Activated effector memory CD4-positive, alpha-beta T cell treated with anti-CD3 and anti-CD28 coated beads, Interleukin-2, amount 50 U/mL, for 16 hours (primary cell): ENCODE results near the gene DRD3.

Source experiments
- DNase-seq: peaks from one replicate; pipeline ENCODE4 v3.0.0-alpha.2; 2020

Gene DRD3

DNA sequence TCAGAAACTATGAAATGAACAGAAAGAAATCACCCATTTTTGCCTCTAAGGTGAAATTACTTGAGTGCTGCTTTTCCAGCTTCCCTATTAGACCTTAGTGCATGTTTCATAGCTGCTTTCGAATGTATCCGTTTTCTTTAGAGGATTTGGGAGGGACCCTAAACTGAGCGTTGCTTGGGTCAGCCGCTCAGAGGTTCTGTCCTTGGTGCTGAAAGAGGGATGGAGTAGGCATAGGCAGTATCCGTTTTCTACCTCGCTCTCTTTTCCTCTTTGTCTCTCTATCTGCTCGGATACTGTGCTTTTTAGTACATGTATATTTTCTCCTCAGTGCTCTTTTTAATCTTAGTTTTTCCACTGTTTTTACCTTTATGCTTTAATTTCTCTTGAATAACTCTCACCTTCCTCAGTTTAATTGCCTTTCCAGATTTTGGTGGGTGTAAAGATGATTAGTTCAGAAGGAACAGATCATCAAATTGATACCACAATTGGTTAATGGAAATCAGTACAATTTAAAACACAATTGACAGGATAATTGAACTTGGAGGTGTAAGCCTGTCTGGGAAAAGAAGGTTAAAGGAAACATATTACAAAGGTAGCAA lies at the start of gene DRD3:
Gene DRD3 (minus strand): TSS at position 283 of the 599 bp plus-strand sequence. CDS start 7,060 bp downstream, outside the sequence.
- no peak for DNase-seq

DNA sequence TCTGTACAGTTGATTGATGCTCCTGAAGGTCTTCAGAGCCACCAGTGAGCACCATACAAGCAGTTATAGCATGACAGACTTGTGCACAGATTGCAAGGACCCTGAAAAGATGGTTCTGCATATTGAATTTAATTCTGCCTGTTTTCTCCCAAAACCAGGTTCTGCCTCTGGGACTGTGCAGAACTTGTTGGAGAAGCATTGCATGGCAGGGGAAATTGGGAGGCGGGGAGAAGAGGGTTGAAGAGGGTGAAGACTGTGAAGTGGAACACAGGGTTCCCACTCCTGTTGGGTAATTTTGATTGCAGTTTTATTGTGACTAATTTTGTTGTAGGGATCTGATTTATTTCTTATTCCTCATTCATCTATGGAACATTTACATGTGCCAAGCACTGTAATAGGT lies 48.2 kb upstream of the DRD3 start:
- no peak for DNase-seq

DNA sequence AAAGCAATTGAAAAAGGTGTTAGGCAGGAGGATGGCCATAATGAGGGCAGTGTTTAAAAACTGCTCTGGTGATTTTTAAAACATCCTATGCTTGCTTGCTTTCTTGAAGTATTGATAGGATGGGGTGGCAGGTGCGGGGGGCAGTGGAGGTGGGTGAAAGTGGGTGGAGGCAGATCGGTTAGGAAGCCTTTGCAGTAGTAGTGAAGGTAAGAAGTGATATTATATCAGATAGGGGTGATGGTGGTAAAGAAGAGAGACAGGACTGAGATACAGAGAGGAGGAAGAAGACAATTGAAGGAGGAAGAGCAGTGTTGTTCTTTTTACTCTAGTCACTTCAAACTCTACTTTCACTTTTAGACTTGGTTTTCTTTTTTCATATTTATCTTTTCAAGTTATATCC lies 47.5 kb upstream of the DRD3 start:
- no peak for DNase-seq

DNA sequence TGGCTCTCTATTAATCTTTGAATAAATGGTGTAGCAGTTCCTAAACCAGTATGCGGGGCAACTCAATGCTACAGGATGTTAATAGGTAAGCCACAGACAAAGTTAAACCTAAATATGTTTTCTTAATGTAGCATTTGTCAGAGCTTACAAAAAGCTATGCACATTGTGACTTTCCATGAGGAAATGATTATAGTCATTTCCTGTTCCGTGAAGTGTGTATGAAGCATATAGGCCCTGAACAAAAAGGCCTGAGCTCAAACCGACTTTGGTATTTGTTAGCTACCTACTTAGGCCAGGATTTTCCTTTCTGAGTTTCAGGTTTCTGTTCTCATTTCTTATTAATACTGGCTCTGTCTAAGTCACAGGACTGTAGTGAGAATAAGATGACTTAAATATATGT lies 44.3 kb upstream of the DRD3 start:
- no peak for DNase-seq

DNA sequence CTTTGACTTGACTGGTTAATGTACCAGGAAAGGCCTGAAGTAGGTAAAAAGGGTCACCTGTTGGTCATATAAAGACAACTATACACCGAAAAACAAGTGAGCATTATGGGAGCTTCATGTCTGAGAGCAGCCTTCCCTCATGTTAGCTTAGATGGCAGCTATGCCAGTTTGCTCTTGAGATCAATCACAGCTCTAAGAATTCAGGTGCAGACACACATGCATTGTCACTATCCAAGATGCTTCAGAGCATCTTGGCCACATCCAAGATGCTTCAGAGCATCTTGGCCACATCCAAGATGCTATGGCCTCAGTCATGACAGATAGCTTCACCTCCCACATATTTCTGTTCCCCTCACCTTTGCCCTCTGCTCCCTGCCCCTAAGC lies 43.0 kb upstream of the DRD3 start:
- DNase-seq, result no peak

DNA sequence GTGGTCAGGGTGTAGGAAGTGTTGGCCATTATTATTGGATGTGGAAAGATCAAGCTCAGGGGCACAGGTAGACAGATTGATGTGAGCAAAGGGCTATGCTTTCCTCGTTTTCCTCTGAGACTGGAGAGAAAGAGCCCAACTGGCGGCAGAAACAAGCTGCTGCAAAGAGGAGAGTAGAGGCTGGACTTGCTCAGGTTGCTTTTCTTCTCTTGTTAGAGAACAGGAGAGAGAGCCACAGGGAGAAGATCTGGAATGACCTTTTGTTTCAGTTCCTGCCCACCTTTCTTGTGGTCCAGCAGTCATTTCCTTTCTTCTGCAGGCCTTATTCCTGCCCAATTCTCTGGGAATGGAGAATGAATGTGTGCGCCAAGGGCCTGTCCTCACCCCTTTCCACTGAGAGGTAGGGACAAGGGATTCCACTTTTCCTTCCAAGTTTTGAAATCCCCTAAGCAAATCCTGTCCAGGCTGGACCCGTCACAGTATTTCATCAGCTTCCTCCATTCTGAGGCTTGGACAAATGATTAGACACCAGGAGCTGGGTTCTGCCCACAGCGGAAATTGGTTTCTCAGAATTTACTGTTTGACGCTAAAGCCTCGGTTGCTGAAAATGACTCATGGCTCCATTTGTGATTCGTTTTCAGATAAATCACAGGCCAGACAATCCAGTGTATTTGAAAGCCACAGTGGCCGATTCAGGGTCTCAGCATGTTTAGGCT lies 42.5 kb upstream of the DRD3 start:
- peak; percentile 82 for DNase-seq

DNA sequence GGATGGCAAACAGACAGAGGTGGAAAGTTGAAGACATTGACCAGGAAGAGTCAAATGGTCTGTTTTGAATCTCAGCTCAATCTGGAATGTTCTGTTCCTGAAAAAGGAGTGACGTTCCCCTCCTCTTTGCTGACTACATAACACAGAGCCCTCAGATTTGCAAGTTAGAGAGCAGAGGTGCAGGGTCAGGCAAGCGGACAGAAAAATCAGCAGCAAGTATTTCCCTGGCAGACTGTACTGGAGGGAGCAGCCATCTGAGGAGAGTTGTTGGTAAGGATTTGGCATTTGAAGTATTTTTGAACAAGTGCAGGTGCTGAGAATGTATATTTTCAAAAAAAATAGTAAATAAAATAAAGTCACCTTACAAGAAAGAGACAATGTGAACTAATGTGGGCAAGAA lies 40.9 kb upstream of the DRD3 start:
- no peak for DNase-seq

DNA sequence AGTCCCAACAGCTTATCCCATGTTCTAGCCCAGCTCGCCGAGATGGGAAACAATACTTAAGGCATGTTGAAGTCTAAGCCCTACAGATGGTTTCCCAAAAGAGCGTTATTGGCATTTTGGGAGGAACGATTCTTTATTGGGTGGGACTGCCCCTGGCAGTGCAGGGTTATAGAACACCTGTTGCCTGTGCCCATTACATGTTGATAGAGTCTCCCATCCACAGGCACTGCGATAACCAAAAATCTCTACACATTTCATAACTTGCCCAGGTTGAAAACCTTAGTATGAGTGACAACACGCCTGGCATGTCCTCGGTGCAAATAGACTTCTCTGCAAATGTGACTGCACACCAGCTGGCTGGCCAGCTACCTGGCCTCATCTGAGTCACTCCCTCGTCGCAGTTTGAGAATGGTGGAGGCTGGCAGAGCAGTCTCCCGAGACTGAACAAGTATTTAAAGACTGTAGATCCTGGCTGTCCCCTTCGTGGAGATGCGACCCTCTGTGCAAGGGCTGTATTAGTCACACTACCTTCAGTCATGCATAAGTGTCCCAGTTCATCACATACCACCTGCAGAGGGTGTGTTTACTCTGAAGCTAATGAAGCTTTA lies 39.8 kb upstream of the DRD3 start:
- peak; percentile 70 for DNase-seq

DNA sequence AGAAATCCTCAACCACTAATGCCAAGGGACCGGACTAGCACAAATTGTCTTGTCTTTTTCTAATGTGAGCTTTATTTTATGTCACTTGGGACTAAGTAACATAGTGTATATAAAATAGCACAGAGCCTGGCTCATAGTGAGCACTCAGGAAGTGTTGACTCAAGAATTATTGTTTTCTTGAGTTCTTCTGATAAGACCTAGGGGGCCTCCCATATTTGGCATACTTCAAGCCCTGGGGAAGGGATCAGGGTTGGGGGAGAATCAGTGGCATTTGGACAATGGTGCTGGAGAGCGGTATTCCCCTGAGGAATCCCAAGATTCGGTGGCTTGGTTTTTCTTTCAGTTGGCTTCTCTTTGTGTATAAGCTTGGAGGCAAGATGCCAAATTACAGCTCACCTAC lies 39.2 kb upstream of the DRD3 start:
- no peak for DNase-seq

DNA sequence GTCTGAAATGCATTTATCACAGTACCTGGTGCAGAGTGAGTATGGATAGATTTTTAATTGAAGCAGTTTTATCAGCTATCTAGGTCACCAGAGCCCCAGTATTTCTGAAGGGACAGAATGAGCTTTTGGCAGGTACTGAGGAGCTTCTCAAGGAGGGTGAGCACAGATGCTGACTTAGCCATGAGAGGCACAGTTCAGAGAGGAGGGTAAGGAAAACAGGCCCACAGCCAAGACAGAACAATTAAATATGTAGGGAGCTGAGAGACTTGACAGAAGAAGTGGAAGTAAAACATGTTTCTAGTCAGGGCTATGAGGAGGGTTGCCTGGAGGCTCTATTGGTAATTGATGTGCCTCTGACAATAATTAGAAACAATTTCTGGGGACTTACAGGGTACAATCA lies 38.4 kb upstream of the DRD3 start:
- no peak for DNase-seq

DNA sequence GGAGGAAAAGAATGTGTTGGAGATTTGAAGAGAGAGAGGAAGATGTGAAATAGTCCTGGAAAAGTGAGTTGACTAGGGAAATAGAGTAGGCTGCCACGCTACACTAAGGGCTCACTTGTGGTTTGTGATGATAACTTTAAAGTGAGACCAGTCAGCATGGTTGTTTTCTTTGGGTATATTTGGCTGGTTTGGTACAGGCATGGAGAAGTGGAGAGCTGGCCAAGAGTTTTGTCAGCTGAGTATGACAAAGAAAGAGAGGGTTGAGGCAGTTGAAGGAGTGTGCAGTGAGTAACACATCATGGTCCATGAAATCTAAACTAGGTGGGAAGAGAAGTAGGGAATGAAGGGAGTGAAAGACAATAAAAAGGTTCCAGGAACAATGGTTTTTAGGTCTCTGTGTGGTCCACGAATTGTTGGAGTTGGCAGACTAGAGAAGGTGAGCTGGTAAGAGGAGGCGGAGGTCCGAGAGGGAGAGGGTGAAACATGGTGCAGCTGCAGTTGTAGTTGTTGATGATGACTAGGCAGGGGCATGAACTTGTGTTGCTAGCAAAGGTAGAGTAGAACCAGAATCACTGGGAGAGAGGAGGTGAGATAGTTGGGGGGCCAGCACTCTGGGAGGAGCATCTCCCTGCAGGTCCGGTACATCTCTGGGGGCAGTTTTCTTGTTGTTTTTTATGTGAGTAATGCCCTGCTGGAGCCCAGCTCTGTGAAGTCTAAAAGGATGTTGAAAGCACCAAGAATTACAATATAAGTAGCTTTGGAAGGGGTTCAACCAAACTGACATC lies 37.5 kb upstream of the DRD3 start:
- DNase-seq, result no peak

DNA sequence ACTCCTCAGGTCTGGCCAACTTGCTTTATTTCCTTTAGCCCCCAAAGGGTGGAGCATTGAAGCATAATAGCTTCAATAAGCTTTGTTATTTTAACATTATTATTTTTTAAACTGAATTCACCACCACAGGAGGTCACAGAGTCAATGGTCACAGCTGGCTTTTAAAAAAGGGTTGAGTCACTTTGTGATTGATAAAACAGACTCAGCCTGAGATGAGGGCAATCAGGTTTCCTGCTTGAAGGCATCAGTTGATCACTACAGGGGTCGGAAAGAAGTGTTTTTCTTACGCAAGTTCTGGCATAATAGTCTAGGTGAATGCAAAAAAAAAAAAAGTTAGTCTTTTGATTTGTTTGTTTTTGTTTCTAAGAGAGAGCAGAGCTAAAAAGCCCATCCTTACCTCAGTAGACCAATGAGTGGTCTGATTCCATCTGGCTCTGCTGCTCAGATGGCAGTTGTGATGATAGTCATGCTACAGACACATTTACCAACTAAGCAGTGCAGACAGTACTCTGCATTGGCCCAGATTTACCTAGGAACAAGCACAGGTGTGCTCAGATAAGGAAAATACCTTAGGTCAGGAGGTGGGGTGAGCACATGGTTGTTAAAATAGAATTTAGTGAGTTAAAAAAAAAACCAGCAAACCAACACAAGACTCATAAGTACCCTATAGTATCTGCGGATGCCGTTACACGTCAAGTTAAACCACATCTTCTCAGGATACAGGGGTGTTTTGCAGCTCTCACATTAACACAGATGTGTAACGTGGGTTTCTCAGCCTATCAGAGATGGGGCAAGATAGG lies 35.9 kb upstream of the DRD3 start:
- peak; percentile 73 for DNase-seq

DNA sequence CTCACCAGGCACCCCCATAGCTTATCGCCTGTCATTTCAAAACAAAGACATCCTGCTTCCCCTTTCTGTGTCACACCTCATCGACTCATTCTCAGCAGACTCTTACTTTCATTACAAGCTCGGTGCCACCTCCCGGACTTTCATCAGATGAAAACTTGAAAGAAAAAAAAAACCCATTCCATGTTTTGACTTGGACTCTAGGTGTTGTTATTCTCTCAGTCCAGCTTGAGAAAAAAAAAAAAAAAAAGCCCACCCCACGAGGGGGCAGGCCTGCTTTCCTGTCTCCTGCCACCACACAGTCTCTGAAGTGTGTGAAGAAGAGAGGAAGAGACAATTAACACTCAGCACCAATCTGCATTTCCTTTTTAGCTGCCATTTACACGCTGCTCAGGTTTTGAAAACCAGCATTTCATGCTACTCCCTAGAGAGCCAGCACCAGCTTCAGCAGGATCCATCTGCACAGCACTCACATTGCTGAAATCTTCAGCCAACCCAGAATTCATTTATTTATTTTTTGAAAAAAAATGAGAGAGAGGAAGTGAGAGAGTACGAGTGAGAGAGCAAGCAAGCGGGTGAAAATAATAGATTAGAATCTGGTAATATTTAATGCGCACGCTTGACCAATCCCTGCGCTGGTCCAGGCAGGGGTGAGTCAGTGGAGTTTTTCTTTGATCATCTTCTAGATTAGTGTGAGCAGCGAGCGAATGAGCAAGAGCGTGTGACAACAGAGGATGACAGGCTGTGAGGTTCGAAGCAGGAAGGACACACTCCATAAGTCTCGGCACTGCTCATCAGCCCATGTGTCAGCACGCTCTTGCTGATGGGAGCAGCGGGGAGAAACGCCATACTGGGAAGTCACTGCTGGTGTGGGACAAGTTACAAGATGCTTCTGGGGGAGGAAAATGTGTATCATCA lies 35.0 kb upstream of the DRD3 start:
- peak; percentile 90 for DNase-seq

DNA sequence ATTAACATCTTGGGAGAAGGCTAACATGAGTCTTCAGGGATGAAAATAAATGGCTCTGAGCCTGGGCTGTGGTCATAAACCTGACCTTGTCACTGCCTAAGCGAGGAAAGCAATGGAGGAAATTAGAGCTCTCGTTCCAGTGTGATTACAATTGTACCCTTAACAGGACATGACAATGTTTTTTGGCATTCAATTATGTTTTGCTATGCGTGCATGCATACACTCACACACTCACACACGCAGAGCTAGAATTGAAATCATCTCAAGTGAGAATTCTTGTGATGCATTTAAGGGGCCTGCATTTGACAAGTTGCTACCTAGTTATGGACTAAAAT lies 34.4 kb upstream of the DRD3 start:
- no peak for DNase-seq

DNA sequence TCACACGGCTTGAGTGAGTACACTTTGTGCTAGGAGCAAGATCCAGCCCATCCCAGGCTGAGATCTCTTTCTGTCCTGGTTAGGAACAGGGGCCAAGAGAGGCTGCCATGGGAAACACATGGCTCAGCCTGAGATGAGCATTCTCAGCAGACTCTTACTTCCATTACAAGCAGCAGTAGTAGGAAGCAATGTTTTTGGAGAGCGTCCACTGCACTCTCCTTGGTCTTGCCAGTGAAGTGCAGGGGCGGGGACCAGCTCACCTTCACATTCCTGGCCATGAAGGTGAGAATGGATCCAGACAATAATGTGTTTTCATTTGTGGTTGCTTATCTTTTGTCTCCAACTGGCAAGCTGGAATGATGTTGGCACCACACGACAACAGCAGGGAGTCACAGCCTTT lies 33.8 kb upstream of the DRD3 start:
- no peak for DNase-seq

DNA sequence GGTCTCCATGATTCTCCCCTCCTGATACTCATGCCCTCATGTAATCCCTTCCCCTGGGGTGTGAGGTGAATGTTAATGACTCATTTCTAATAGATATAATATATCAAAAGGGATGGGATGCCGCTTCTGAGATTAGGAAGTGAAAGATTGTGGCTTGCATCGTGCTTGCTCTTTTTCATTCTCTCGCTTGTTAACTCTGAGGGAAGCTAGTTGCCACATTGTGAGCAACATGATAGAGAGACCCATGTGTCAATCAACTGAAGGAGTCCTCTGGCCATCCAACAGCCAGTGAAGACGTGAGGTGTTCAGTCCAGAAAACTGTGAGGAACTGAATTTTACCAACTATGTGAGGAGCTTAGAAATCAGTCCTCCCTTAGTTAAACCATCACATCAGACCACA lies 28.9 kb upstream of the DRD3 start:
- no peak for DNase-seq

DNA sequence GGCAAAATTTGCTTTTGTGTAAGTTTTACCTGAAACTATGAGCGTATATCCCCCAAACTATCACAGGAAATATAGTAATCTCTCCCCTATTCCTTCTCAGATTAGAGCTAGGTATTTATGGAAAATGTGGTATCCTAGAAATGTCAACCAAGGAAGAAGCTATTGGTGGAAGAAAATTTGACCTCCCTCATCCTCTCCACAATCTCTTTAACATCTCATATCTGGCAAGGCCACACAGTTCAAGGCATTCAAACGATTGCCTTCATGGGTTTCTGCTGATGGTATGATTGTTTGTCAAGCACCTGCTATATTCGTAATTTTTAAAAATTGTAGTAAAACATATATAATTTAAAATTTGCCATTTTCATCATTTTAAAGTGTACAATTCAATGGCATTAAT lies 27.5 kb upstream of the DRD3 start:
- no peak for DNase-seq

DNA sequence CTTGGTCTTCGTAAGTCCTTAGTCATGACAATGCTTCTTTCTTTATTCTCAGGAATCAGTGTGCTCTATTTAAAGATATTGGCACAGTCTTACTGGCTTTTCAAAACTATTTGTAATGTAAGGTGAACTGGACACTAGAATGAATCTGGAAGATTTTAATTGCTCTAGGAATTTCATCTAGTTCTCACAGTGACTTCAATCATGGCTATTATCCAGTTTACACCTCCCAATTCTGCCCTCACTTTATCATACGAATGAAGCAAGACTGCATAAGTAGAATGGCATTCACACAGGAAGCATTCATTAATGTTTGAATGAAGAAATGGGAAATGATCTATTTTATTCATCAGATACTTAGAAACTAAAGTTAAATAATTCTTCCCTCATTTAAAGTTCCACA lies 26.7 kb upstream of the DRD3 start:
- no peak for DNase-seq

DNA sequence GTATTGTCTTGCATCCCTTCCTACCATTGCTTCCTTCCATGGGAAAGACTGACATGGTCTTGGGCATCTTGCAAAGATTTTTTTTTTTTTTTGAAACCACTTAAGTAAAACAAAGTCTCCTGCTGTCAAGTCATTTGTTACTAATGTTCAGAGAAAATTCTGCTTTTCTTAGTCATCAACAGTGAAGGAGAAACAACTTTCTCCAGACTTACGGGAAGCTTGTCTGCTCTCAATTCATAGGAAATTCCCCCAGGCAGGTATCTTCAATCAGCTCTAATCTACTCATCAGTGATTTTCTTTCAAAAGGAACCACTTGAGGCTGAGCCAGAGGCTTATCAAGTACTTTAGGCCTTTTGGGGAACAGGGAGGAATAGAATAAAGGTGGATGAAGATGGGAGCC lies 15.9 kb upstream of the DRD3 start:
- DNase-seq, result no peak

DNA sequence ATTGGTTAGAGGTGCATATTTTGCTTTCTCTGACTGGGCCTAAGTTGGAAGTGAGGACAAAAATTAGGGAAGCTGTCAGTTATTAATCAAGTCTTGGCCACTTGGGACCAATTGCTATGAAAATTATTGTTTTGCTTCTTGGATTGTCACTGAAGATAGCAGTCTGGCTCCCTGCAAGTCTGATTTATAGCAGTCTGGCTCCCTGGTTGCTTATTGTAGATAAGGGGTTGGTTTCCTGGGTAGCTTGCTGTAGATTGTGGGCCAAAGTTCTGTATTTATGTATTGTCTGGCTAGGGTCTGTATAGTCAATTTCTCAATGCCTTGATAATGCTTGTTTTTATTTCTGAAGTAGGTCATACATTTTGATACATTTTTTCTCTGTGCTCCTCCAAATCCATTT lies 13.3 kb upstream of the DRD3 start:
- no peak for DNase-seq

DNA sequence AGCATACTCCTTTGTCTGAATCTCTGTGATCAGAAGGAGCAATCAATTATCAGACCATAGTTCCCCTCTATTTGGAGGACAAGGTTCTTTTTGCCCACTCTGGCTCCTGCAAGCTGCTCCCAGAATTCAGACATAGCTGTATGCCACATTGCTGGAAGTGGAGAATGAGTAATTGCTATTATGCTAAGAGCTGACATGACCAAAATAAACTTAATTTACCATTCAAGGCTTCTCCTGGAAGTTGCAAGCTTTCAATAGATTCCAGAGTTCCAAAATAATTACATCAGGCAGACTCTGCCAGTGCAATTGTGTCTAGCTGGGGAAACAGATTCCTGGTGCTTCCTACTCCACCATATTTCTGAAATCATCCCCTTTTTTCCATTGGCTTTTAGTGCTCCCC lies 7.6 kb upstream of the DRD3 start:
- no peak for DNase-seq

DNA sequence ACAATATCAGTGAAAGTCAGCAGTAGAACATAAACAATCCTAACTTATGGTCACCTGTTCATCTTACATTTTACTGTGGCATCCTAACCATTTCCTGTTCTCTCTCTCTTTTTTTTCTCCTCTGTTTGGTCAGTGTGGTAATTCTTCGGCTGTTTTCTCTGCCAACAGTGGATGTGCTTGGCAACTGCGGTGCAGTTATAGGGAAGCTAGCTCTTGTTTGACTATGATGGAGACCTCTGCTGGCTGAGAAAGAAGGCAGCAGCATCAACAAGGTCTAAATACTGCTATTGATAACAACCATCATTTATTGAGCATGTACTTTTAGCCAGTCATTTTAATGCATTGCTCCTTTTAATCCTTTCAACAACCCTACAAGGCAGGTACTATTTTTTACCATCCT lies 723 bp upstream of the DRD3 start:
- no peak for DNase-seq
